Spleen (tissue), 11 donors: ENCODE results near the gene MBD5. TPM values are rescaled to one million over a fixed set of nuclear protein-coding genes. Genes with fewer than 3 reads are reported as not detected.

Experiments
- DNase-seq: peaks from one replicate; pipeline ENCODE4 v3.0.0-alpha.2; 2020
- H3K27ac ChIP-seq, 8 donors: fragments of 200-600 bp; sonication (generic) in 7 of 8; 1 replicate in 4 of 8; 2 replicates in 4 of 8; pipeline versions ENCODE4 v1.5.0 to v1.8.0; 2016 to 2021; ENCODE audit warnings: inconsistent platforms in 4 of 8, mild to moderate bottlenecking in 4 of 8, moderate library complexity in 1 of 8
- H3K27me3 ChIP-seq, 7 donors: fragments of 200-600 bp; sonication (generic) in 6 of 7; replicated peaks in 1 of 7; 1 replicate in 4 of 7; 2 replicates in 3 of 7; pipeline versions ENCODE4 v1.5.0 to v1.8.0; 2016 to 2021; ENCODE audit warnings: inconsistent platforms in 3 of 7, mild to moderate bottlenecking in 1 of 7
- H3K36me3 ChIP-seq, 6 donors: fragments of 200-600 bp; sonication (generic) in 5 of 6; 1 replicate in 4 of 6; 2 replicates in 2 of 6; pipeline versions ENCODE4 v1.5.0 to v1.8.0; 2016 to 2021; ENCODE audit warnings: inconsistent platforms in 2 of 6
- H3K4me1 ChIP-seq, 6 donors: fragments of 200-600 bp; sonication (generic) in 5 of 6; 1 replicate in 3 of 6; 2 replicates in 3 of 6; pipeline versions ENCODE4 v1.5.0 to v1.8.0; 2016 to 2021; ENCODE audit warnings: inconsistent platforms in 3 of 6
- H3K4me3 ChIP-seq, 8 donors: fragments of 200-600 bp; sonication (generic) in 7 of 8; 1 replicate in 4 of 8; 2 replicates in 4 of 8; pipeline versions ENCODE4 v1.5.0 to v1.8.0; 2016 to 2021; ENCODE audit warnings: inconsistent platforms in 4 of 8, mild to moderate bottlenecking in 4 of 8, moderate library complexity in 2 of 8
- H3K9me3 ChIP-seq, 8 donors: fragments of 200-600 bp; sonication (generic) in 7 of 8; 1 replicate in 4 of 8; 2 replicates in 4 of 8; pipeline versions ENCODE4 v1.5.0 to v1.8.0; 2016 to 2021; ENCODE audit warnings: inconsistent platforms in 4 of 8
- CTCF ChIP-seq, 11 experiments: fragments of 200-600 bp in 7 of 11; fragments of 450-650 bp in 4 of 11; sonication (generic) in 4 of 11; IDR thresholded peaks in 8 of 11; conservative IDR thresholded peaks in 3 of 11; 1 replicate in 7 of 11; 2 replicates in 4 of 11; pipeline versions ENCODE4 v1.4.0 to v1.8.0; 2016 to 2021; ENCODE audit warnings: antibody characterized with exemption in 11 of 11, inconsistent platforms in 4 of 11, mild to moderate bottlenecking in 1 of 11
- POLR2A ChIP-seq, 3 donors: fragments of 450-650 bp; IDR thresholded peaks; one replicate each; pipeline ENCODE4 v1.5.1; 2017; ENCODE audit warnings: antibody characterized with exemption in 3 of 3, mild to moderate bottlenecking in 1 of 3
- POLR2AphosphoS5 ChIP-seq, 3 donors: sonication (generic); formaldehyde crosslinking; IDR thresholded peaks; one replicate each; pipeline ENCODE4 v1.5.1; 2017; ENCODE audit warnings: antibody characterized with exemption in 3 of 3
- WGBS, 5 donors: extraction: QIAGEN DNeasy Blood & Tissue Kit in 3 of 5; methylation state at CpG; one replicate each; pipeline versions ENCODE4 v1.1.5 to v1.1.7; 2013 to 2018; 5-methylcytosine and 5-hydroxymethylcytosine counted together
- intact Hi-C: fragments of 100-400 bp; cut with DNase I; formaldehyde crosslinking; loops from one replicate; pipeline ENCODE4 v1.15.0; 2023; ENCODE audit warnings: low total_unique reads
- polyA plus RNA-seq, 3 donors: library from polyadenylated mRNA; stranded (reverse); fragments of 200-250 nt; gene quantifications; one replicate each; pipeline ENCODE4 v1.2.1, GENCODE V29; 2013
- total RNA-seq, 7 donors: library from RNA; depleted of rRNA in 3 of 7; stranded (reverse); fragments of >200 nt in 3 of 7; fragmentation: NEBNext Ultra II Directional in 4 of 7; extraction: Animal tissue kit (Norgen Biotek cat#: 25700) in 4 of 7; gene quantifications; one replicate each; pipeline versions ENCODE4 v1.1.0 to v1.2.1, GENCODE V29; 2016 to 2021
- donor health status: healthy with polysubstance abuse.
- donor health status: DM: no; HTN: no; CAD: no; lungs with moderate emphysema.
- donor health status: DM: no; HTN: no; CAD: no.
- donor health status: Bipolar disorder and iron deficiency.
- donor health status: healthy.
- donor health status: DM: no; HTN: no; CAD: no.
- donor health status: DM: yes; HTN: yes; CAD: no.

The MBD5 gene
- total and polyA plus RNA-seq, 10 donors, result 5.7 to 84.5 (median 60.0) TPM

- no peak for DNase-seq
- Histone ChIP-seq H3K27ac (no peak overlapping the region), H3K27me3 (no peaks in the 10 kb centered on the region), H3K4me3 (no peak overlapping the region), H3K9me3 (no peaks in the 10 kb centered on the region), H3K36me3 (no peaks in the 10 kb centered on the region), H3K4me1 (peaks cover 0 to 6% (median 2%) of the 10 kb centered on the region in 6 donors)
- intact Hi-C loops, result no loop called here
- WGBS, 5 donors, result 88 to 96% (median 92%) methylated on average over 7 of the region's 7 CpGs
- no peak for TF ChIP-seq POLR2A (IDR thresholded peaks at IDR 0.05)
- no peak for TF ChIP-seq CTCF (IDR thresholded peaks at IDR 0.05 in 8 of 11, conservative IDR thresholded peaks at IDR 0.05 in 3 of 11)
- TF ChIP-seq POLR2AphosphoS5 (IDR thresholded peaks at IDR 0.05), result no peak
Observed at GRCh38 chr2:148531235-148531634, 510.3 kb downstream of the MBD5 start.

- no peak for DNase-seq
- TF ChIP-seq POLR2A (IDR thresholded peaks at IDR 0.05) (no peak), POLR2AphosphoS5 (IDR thresholded peaks at IDR 0.05) (no peak), CTCF (IDR thresholded peaks at IDR 0.05 in 8 of 11, conservative IDR thresholded peaks at IDR 0.05 in 3 of 11) (no peak)
- no peak overlapping the region for H3K27ac ChIP-seq
- no peaks in the 10 kb centered on the region for H3K36me3 ChIP-seq
- 70 to 84% (median 80%) methylated on average over 11 to 13 of the region's 13 CpGs for WGBS, 5 donors
- intact Hi-C loops, result no loop called here
- H3K4me1 ChIP-seq, result peaks cover 0 to 5% (median under 1%) of the 10 kb centered on the region in 6 donors
- H3K9me3 ChIP-seq, result no peaks in the 10 kb centered on the region
- H3K27me3 ChIP-seq, result no peaks in the 10 kb centered on the region
- H3K4me3 ChIP-seq, result no peak overlapping the region
Observed at GRCh38 chr2:148531669-148532428, 511.0 kb downstream of the MBD5 start.

GRCh38 chr2:148533004-148533403 lies 512.1 kb downstream of the MBD5 start:
- no peaks in the 10 kb centered on the region for H3K36me3 ChIP-seq
- H3K27me3 ChIP-seq, result no peaks in the 10 kb centered on the region
- no peak overlapping the region for H3K27ac ChIP-seq
- 89 to 95% (median 93%) methylated on average over 8 of the region's 8 CpGs for WGBS, 5 donors
- no peak for DNase-seq
- H3K4me3 ChIP-seq, result no peak overlapping the region
- TF ChIP-seq CTCF (IDR thresholded peaks at IDR 0.05 in 8 of 11, conservative IDR thresholded peaks at IDR 0.05 in 3 of 11), result no peak
- TF ChIP-seq POLR2AphosphoS5 (IDR thresholded peaks at IDR 0.05), result no peak
- TF ChIP-seq POLR2A (IDR thresholded peaks at IDR 0.05), result no peak
- H3K4me1 ChIP-seq, result peaks cover 0 to 5% (median 0%) of the 10 kb centered on the region in 6 donors
- intact Hi-C loops, result no loop called here
- no peaks in the 10 kb centered on the region for H3K9me3 ChIP-seq

- Histone ChIP-seq H3K4me1 (peaks cover 0 to 5% (median 0%) of the 10 kb centered on the region in 6 donors), H3K4me3 (no peak overlapping the region), H3K9me3 (no peaks in the 10 kb centered on the region), H3K36me3 (no peaks in the 10 kb centered on the region), H3K27me3 (no peaks in the 10 kb centered on the region), H3K27ac (no peak overlapping the region)
- DNase-seq, result no peak
- intact Hi-C loops, result no loop called here
- 67 to 92% (median 81%) methylated on average over 3 of the region's 3 CpGs for WGBS, 5 donors
- no peak for TF ChIP-seq POLR2AphosphoS5 (IDR thresholded peaks at IDR 0.05)
- TF ChIP-seq POLR2A (IDR thresholded peaks at IDR 0.05), result no peak
- TF ChIP-seq CTCF (IDR thresholded peaks at IDR 0.05 in 8 of 11, conservative IDR thresholded peaks at IDR 0.05 in 3 of 11), result no peak
Observed at GRCh38 chr2:148533685-148534084, 512.8 kb downstream of the MBD5 start.
